ENCODE measurements around the gene MYO3B.
"Not testable (repeated sequence)": the region's sequence is repeated elsewhere in the genome, so short reads cannot be mapped to it uniquely, and the experiment has no call there.

Gene MYO3B

DNA sequence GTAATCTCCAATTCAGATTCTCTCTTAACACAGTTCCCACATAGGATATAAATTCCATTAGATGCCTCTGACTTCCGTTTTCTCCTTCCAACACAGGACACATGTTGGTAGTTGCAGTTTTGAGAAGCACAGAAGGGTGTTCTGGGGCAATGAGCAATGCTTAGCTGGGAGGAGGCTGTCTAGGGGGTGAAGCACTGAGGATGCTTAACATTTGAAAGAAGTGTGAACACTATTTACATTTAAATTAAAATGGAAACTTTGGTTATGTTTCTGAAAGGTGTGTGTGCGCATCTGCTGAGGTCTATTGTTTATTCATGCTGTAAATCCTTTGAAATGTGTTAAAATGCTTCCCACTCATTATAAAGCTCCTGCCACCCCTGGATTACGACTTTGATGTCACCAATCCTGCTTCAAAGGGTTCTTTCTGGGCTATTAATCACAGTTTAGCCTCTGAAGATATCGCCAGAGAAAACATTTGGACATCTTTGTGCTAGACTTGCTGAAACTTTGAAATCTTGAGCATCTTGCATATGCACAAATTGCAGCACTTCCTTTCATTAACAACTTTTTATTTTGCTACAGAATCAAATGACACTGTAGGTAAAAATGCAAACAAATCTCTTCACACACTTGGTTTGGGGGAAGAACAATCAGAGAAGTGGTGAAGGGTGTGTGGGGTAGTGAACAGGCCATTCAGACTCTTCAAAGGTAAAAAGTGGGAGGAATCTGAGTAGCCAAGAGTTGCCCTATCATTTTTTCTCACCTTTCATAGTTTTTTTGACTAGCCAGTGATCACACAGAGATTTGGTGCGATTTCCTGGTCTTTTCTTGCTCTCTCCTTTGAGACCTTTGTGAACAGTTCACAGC is 258.4 kb downstream of the MYO3B start:
- H3K4me3 ChIP-seq (ENCODE audit: low read depth, low read length): no peak overlapping the region
- no peak for DNase-seq (ENCODE audit: low read depth)

DNA sequence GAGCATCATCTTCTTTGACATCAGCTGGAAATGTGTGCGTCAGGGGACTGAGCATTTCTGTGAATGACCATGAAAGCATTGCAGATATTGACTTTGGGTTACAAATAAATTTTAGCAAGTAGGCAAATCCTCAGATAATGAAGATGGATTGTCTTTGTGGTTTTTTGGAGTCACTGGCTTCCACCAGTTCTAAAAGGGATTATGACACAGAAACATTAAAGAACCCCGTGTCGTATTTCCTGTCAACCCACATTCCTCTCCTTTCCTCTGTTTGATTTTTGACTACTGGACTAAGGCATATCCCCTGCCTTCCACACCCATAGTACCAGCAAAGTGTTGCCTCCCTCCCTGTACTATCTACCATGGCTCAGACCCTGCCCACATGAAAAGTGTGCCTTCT is 268.1 kb downstream of the MYO3B start:
- H3K4me3 ChIP-seq (ENCODE audit: low read depth, low read length): no peak overlapping the region
- no peak for DNase-seq (ENCODE audit: low read depth)

DNA sequence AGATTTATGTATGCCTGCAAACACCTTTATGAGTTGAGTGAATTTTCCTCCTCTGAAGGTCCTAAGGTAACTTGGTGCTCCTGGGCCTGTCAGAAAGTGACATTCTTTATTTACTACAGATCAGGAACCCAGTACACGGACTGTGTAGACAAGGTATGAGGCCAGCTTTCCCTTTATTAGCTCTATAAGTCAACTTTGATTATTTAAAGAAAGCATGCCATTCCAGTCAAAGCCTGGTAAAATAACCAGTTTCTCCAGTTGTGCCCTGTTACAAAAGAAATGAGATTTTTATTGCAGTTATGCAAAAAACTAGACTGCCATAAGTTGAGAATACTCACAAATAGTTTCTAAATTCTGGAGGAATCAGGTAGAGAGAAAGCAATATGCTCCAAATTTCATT is 271.1 kb downstream of the MYO3B start:
- no peak for DNase-seq (ENCODE audit: low read depth)
- no peak overlapping the region for H3K4me3 ChIP-seq (ENCODE audit: low read depth, low read length)

DNA sequence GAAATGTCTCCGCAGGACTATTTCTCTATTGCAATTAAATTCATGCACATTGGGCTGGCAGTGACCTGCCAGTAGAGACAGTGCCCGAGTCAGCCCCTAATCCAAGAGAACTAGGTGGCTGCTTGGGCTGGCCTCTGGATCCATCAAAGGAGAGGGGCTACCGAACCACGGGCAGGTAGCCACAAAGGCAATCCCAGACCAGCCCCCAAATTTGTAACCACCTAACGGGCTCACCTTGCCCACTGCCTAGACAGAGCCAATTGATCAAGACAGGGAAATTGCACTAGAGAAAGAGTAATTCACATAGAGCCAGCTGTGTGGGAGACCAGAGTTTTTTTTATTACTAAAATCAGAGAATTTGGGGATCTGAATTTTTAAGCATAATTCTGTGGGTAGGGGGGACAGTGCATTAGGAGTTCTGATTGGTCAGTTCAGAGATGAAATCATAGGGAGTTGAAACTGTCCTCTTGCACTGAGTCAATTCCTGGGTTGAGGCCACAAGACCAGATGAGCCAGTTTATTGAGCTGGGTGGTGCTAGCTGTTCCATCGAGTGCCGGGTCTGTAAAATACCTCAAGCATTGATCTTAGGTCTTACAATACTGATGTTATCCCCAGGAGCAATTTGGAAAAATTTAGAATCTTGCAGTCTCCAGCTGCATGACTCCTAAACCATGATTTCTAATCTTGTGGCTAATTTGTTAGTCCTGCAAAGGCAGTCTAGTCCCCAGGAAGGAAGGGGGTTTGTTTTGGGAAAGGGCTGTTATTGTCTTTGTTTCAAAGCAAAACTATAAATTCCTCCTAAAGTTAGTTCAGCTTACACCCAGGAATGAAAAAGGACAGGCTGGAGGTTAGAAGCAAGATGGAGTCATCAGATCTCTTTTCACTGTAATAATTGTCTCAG is 276.8 kb downstream of the MYO3B start:
- H3K4me3 ChIP-seq (ENCODE audit: low read depth, low read length): no peak overlapping the region
- no peak for DNase-seq (ENCODE audit: low read depth)

DNA sequence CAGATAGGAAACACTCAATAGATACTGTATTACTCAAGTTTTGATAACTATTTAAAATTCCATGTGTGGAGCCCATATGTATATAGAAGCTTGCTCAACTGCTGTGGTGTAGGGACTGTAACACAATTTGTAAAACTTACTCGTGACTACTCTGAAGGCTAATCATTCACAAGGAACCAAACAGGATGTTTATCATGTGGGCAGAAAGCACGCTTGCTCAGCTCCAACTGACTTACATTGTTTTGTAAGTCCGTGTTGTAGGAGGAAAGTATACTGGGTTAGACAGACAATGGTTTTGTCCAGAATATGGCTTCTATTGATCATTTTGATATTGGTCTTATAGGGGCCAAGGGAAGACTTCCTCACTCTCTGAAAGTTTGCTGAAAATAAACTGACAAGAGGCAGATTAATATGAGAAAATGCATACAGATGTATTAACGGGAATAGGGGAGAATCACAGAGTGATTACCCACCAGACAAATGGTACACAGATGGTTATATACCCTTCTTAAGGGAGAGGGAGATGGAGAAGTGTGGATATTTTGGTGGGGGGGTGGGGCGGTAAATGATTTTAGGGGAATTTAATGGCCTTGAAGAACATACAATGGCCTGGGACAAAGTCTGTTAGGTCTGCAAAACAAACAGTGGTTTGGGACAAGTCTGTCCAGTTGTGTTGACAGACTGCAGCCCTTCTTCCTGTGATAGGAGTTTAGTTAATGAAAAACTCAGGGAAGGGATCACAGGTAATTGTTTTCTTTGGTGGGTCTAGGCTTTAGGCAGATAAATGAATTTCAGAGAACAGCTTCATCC is 277.9 kb downstream of the MYO3B start:
- DNase-seq (ENCODE audit: low read depth): no peak
- no peak overlapping the region for H3K4me3 ChIP-seq (ENCODE audit: low read depth, low read length)

DNA sequence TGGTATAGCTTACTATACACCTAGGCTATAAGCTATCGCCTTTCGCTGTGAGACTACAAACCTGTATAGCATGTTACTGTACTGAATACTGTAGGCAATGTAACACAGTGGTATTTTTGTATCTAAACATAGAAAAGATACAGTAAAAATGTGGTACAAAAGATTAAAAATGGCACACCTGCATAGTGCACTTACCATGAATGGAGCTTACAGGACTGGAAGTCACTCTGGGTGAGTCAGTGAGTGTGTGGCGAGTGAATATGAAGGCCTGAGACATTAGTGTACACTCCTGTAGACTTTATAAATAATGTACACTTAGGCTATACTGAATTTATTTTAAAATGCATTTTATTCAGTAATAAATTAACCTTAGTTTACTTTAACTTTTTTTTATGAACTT is 279.0 kb downstream of the MYO3B start:
- no peak overlapping the region for H3K4me3 ChIP-seq (ENCODE audit: low read depth, low read length)
- DNase-seq (ENCODE audit: low read depth): no peak

- DNase-seq (ENCODE audit: low read depth): no peak
- no peak overlapping the region for H3K4me3 ChIP-seq (ENCODE audit: low read depth, low read length)
These were observed 279.8 kb downstream of the MYO3B start for GRCh38 chr2:170457742-170458141.

- no peak for DNase-seq (ENCODE audit: low read depth)
These were observed 283.9 kb downstream of the MYO3B start for GRCh38 chr2:170461889-170462288.

DNA sequence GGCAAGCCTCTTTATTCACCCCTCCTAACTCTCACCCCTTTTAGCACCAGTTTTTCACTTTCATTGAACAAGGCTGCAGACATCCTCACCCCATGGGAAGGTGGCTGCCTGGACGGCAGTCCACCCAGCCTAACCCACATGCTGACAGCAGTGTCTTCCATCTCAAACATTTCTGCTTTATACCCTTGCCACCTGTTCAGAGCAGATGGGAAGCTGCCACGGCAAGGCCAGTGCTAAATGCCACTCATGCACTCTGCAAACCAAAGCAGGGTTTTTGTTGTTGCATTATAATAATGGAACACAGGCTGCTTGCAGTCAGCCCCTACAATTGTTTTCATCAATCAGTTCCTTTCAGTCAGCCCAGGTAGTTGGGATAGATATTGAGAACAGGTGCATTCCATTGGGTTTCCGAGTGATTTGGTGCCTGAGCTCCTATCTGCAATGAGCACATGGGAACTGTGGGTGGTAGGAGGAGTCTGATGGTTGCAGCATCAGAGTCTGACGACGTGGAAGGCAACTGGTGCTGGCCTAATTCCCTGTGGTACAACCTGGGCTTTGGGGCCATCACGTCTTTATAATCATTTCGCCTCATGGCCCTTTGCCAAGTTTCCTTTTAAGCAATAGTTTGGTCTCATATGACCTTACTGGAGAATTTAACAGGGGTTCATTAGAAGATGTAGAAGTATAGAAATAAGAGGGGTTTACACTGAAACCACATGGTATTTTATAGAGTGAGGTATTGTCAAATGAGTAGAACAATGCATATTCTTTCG is 284.7 kb downstream of the MYO3B start:
- DNase-seq (ENCODE audit: low read depth): no peak
- H3K4me3 ChIP-seq (ENCODE audit: low read depth, low read length): no peak overlapping the region

More at GRCh38 chr2:170461889-170462288, 283.9 kb downstream of the MYO3B start:
- H3K4me3 ChIP-seq (ENCODE audit: low read depth, low read length): no peak overlapping the region

DNA sequence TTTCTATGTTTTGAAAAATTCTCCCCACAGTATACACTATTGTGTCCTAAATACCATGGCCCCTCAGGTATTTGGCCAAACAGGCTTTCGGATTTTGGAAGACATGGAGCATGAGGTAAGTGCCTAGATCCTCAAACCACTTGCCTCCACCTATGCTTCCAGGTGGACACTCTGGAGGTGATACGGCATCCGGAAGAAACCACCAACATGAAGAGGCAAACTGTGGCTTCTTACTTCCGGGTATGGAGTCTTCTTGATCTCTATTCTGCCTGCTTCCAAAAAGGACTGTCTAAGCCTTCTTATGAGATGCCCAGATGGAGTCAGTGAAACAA is 285.2 kb downstream of the MYO3B start:
- DNase-seq (ENCODE audit: low read depth): no peak
- no peak overlapping the region for H3K4me3 ChIP-seq (ENCODE audit: low read depth, low read length)

DNA sequence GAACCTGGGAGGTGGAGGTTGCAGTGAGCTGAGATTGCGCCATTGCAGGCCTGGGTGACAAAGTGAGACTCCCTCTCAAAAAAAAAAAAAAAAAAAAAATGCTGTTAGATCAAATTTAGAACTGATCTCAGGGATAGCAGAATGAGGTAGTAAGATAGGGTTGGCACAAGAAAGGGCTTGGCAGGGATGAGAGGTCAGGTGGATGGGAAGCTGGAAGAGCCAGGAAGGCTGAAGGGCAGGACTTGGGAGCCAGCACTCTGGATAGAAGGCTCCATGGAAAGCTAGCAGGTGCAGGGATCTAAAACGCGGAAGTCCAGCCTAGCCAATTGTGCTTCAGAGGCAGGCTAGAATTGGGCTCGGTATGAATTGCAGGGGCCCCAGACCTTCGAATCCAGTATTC is 286.3 kb downstream of the MYO3B start:
- no peak overlapping the region for H3K4me3 ChIP-seq (ENCODE audit: low read depth, low read length)
- DNase-seq (ENCODE audit: low read depth): no peak

- H3K4me3 ChIP-seq (ENCODE audit: low read depth, low read length): no peak overlapping the region
- DNase-seq (ENCODE audit: low read depth): no peak
These were observed 287.3 kb downstream of the MYO3B start for GRCh38 chr2:170465241-170465640.

- no peak for DNase-seq (ENCODE audit: low read depth)
- H3K4me3 ChIP-seq (ENCODE audit: low read depth, low read length): no peak overlapping the region
These were observed 288.7 kb downstream of the MYO3B start for GRCh38 chr2:170466632-170467031.

DNA sequence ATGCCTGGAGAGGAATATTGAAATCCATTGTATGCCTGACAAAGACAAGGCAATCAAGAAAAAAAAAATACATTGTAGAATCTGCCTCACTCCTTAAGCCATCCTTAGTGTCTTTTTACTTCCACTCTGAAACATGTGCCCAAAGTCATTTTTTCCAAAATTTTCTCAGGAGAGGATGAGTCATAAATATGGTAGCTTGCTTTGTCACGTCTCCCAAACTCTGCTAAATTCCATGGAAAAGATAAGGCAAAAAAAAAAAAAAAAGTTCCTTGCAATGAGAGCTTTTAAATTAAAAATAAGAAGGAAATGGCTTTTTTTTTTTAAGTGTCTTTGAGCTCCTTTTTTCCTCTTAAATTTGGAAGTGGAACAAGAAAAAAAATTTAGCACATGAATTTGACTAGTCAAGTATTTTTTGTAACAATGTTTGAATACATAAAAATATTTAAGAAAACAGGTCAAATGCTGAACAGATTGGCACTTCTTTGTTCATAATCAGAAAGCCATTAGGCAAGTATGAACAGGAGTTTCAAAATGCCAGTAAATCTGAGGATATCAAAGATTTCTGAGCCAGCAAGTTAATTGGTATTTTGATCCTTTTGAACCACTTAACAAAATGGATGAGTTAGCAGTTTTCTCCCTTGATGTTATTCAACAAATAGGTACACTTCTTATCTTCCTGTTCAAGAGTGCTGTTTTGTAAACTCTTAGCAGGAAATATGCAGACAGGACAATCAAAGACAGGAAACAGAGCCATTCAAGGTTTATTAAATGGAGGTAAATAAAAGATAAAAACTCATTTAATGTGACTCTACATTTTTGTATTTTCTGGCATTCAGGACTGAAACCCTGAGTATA is 289.8 kb downstream of the MYO3B start:
- H3K4me3 ChIP-seq (ENCODE audit: low read depth, low read length): no peak overlapping the region
- no peak for DNase-seq (ENCODE audit: low read depth)

- no peak overlapping the region for H3K4me3 ChIP-seq (ENCODE audit: low read depth, low read length)
- no peak for DNase-seq (ENCODE audit: low read depth)
These were observed 290.6 kb downstream of the MYO3B start for GRCh38 chr2:170468557-170468956.

GRCh38 chr2:170472498-170472897 is 294.6 kb downstream of the MYO3B start:
- not testable (repeated sequence) for DNase-seq (ENCODE audit: low read depth); H3K4me3 ChIP-seq (ENCODE audit: low read depth, low read length)

- H3K4me3 ChIP-seq (ENCODE audit: low read depth, low read length): no peak overlapping the region
- no peak for DNase-seq (ENCODE audit: low read depth)
These were observed 297.9 kb downstream of the MYO3B start for GRCh38 chr2:170475878-170476277.

DNA sequence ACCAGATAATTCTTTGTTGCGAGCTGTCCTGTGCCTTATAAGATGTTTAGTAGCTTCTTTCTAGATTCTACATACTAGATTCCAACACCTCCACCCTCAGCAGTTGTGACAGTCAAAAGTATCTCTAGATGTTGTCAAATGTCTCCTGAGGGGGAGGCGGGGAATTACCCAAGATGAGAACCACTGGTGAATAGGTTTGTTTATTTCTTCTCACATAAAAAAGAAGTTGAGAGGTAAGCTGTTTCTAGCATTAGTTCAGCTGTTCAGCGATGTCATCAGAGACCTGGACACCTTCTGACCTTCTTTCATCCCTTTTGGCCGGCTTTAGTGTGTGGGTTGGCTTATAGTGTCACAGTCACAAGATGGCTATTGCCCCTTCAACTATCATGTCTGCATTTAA is 299.7 kb downstream of the MYO3B start:
- DNase-seq (ENCODE audit: low read depth): no peak
- no peak overlapping the region for H3K4me3 ChIP-seq (ENCODE audit: low read depth, low read length)
